Activated CD4-positive, CD25-positive, alpha-beta regulatory T cell (primary cell): ENCODE data around the gene NEUROD2.

Experiments used
- DNase-seq, 4 experiments: peaks; one replicate each; lab custom pipeline; 2025; lab: John Stamatoyannopoulos, UW

Gene NEUROD2

DNA sequence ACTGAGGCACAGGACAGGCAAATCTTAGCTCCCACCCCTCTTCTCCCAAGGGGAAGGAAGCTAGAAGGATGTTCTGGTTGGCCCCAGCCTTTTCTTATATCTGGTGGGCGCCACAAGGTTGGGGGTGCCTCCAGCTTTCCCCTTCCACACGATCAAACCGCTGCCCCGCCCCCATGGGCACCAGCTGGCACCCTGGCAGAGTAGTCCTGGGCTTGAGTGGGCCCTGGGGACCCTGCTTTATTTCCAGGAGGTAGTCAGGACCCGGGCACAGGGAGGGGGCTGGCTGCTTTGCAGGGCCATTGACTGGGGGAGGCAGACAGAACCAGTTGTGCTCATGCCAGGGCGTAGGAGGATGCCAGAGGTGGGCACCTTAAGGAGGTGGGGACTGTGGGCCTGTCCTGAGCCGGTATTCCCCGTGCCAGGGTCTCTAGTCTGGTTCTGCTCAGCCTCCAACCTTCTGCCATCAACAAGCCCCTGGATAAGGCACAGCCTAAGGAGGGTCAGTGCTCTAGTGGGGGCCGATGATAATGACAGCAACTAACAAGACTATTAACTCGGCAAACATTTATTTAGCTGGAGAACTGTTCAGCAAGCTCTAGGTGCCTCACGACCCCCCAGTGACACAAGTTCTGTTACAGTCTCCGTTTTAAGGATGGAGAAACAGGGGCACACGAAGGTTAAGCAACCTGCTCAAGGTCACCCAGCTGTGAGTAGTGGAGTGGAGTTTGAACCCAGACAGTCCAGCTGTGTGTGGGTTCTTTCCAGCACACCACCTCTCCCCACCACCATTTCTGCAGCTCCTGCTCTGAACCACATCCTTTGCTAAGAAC lies 11.5 kb upstream of the NEUROD2 start:
- DNase-seq = no peak

DNA sequence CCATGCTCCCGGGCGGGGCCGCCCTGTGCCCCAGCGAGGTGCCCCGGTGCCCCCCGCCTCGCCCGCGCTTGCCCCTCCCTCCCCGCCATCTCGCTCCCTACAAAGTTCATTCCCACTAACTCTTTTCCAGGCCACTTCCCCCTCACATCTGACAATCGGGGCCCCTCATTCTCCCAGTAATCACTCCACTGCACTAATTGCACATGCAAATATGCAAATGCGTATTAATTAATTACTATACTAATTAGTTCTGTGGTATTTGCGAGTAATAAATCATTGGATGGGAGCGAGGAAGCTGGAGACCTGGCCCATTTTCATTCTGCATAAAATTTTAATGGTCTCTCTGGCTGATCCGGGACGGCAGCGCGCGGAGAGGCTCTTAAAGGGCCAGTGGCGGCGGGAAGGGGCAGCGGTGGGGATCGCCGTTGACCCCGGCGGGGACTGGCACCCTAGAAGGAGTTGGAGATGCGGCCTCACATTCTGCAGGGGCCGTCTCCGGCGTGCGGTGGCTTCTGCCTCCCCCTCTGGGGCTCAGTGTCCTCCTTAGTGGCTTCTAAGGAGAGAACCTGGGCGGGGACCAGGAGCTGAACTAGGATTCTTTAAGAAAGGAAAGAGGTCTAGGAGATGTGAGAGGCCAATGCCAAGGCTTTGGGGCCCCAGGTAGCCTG lies 10.7 kb upstream of the NEUROD2 start:
- no peak for DNase-seq

DNA sequence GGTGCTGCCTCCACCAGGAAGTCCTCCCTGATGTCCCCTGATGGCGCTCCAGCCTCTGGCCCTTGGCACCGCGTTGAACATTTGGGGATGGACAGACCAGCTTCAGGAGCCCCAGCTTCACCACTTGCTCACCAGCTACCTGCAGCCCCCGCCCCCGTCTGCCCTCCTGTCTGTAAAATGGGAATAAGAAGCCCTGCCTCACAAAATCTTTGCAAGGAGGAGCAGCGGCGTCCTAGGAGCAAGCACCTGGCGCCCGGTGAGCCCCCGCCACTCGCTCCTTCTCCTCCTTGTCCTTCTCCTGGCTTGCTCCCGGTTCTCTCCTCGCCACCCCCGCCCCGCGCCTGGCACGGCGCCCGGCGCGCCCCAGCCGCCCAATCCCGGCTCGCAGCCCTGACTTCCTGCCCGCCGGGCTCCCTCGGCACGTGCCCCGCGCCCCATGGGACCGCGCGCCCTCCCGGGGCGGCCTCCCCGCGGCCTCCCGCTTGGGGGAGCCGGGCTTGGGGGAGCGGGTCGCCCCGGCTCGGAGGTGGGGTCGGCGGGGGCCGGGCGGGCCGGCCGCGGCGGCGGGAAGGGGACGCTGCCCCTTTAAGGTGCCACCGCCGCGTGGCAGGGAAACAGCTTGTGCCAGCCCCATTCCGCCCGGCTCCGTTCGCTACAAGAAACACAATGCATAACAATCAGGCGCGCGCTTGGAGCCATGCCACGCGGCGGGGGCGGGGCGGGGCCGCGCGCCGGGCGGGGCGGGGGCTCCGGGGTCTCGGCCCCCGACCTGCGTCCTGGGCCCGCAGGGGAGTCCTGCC lies 9.9 kb upstream of the NEUROD2 start:
- DNase-seq = peak in 3 of 4 experiments; percentile 34 to 52 (median 40)

DNA sequence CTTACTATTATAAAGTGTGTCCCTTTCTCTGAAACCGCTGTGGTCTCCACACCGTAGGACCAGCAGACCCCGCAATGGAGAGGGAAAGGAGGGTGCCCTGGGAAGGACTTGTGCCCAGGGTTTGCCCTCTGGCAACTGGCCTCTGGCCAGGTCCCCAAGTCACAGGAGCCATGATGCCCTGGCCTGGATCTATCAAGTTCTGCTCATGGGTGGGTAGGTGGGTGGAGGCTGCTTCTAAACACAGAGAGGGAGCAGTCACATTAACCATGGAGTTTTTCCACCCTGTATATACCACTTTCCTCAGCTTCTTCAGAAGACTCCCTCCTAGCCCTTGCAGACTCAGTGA lies 9.4 kb upstream of the NEUROD2 start:
- no peak for DNase-seq

DNA sequence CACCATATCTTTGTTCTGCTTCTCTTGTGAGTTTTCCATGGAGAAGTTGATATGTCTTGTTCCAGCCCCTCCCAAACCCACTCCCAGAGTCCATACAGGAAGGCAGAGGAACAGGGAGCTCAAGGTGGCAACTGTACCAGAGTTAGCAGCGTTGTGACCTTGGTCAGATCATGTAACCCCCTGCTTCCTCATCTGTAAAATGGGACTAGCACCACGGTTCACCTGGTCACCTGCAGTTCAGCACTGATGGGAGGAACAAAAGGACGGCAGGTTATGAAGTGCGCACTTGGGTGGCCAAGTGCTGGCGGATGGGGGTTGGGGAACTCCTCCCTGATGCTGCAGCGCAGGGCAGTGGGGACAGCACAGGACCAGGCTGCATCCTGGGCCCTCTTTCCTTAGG lies 7.7 kb upstream of the NEUROD2 start:
- DNase-seq = no peak

DNA sequence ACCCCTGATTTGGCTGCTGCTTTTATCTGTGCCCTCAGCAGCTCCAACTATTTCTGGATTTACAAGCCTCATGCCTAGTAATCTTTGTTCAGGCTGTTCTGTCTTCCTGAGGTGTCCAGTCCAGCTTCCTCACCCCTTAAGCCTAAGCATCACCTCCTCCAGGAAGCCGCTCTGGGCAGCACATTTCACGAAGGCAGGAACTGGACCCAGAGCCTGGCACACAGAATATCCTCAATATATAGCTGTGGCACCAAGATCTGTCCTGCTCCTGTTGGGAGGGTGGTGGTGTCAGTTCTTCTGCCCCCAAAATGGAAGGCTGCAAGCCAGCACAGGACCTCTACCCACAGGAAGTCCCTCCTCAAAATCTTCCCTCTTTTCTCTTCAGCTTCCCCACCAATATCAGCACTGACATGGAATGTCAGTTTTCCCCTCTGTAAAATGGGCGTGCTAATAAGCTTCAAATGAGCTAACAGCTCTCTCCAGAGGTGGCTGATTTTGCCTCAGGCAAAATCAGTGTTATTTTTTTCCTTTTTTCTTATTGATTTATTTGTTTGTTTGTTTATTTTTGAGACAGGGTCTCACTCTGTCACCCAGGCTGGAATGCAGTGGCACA lies 6.9 kb upstream of the NEUROD2 start:
- no peak for DNase-seq

DNA sequence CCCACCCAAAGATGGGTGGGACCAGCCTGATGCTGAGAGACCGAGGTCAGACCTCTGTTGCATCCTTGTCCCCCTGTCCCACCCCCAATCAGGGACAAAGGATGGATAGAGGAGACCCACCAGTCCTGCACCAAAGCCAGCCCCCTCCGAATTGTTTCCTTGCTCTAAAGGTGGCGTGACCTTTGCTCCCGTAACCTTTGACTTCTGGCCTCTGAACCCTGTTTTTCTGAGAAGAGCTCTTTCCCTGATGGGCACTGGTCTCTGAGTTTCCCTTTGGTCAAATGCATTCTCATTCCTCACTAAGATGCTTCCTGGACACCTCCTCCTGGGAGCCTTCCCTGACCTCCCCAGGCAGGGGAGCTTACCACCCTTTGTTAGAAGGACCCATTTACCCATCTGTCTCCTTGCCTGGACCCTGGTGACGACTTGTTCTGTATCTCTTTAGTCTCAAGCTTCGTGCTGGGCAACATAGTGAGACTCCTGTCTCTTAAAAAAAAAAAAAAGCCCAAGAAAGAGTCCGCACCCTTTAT lies 5.3 kb upstream of the NEUROD2 start:
- no peak for DNase-seq

DNA sequence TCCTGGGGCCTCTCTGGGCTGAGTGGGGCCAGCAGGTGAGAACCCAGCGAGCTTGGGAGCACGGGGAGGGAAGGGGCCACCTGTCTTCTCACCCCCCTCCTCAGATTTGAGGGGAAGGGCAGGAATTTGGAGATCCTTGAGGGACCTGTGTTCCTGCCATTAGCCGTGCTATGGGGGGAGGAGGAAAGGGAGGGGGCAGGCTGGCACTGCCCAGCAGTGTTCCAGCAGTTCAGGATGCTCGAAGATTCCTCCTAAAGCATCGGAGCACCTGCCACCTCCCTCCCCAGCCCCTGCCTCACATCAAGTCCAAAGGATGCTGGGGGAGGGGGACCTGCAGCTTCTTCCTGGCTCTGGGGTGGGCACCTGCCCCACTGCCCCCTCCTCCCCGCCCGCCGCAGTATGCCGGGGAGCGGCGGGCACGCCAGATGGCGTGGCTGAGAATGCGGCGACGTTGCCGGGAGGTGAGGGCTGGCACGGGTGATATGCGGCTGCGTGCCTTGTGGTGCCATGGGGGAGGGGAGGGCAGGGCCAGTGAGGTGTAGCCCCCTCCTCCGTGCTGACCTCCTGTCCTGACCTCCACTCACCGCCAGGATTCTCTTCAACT lies 4.7 kb upstream of the NEUROD2 start:
- DNase-seq = no peak

DNA sequence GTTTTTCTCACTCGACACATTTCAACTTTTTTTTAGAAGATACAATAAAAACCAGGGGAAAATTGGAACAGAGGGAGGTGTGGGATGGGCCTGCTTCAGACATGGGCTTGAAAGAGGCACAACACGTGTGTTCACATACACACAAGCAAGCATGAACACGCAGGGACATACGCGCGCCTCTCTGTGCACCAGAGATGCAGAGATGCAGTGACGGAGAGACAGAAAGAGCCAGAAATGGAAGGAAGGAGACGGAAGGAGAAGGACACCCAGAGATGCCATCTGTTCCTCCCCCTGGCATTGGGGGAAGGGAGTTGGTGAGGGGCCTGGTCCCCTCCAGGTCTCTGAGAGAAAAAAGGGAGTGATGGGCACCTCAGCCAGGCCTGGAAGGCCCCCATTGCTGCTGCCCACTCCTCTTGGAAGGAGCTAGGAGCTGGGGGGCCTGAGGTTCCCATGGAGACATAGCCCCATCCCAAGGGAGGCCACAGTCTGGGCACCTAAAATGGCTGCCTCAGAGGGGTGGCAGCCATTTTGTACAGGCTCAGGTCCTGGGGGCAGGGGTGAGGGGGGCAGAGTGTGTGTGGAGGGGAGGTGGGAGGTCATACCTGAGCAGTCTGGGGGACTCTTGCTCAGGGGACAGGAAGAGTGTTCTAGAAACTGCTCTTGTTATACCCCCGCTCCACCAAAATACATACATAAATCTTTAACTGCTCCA lies 3.8 kb upstream of the NEUROD2 start:
- no peak for DNase-seq

DNA sequence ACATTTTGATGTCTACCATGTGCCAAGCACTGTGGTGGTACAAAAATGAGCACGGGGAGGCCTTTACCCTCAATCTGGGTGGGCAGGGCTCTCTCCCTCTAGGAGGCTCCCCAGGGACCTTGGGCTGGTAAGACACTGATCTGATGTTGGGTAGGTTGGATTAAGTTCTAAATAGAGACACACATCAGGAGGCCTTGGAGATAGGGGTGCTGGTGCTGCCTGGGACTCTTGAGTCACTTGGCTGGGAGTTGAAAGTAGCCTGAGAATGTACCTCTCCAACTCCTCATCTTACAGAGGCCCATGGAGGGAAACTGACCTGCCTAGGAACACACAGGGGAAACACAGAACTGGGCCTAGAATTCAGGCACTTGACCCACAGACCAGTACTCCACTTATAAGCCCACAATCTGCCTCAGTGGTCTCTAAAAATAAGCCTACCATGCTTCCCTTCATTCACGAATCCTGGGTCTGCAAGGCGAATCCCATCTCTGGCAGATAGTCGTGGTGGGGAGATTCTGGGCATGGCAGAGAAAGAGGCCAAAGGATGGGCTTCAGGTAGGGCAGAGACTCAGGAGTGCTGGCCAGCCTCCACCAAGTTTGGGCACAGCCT lies 1.8 kb upstream of the NEUROD2 start:
- DNase-seq = no peak

DNA sequence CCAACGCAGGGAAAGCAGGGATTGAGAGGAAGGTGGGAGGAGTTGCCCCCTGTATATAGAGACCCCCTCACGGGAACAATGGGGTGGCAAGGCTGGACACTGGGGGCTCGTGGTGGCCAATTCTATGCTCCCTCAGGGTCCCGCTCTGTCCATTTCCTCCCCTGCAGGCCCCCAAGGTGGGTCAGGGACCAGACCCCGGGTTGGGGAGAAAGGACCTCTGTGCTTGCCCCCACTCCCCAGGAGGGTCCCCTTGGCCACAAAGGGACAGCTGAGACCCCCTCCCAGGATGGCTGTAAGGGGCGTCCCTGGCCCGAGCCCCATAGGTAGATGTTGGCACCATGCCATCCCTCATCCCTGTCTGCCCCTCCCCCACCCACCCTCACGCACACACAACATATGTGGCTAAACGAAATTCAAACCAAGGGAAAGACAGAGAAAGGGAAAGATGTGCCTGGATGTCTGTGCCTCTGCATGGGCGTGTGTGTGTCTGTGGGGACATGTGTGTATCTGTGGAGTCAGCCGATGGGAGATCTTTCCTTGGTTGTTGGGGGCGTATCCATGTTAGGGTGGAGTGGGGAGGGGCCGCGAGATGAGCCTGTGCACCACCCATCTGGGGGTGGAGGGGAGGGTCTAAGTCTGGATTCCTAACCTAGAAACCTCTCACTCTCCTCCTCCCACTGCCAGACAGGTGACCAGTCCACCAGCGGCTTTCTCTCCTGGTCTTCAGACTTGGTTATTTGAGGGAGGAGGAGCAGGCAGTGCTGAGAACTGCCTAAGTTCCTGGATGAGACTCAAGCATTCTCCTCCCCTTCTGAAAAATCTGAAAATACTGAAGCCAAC lies 642 bp upstream of the NEUROD2 start:
- no peak for DNase-seq

DNA sequence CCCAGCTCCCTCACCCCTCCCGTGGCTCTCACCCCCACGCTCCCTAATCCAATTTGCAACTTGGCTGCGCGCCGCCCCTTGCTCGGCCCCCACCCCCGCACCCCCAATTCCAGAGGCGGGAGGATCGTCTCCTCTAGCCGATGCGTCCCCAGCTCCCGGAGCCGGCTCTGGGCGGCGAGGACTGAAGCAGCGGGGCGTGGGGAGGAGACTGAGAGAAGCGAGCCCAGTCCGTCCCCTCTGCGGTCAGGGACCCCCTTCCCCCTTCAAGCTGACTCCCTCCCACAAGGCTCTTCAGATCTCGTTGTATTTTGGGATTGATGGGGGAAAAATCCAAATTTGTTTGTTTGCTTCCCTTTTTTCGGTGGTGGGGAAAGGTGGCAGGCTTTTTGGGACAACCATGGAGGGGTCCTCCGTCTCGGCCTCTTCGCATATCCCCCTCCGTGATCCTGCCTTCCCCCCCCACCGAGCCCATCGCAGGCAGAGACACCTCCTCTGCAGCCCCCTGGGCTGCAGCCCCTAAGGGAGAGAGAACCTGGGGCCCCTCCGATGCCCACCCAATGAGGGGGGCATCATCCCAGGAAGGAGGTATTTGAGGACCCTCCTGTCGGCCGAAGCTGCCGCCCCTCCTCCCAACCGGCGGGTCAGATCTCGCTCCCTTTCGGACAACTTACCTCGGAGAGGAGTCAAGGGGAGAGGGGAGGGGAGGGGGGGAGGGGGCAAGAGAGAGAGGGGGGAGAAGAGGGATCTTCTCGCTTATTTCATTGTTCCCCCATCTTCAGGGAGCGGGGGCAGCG lies 466 bp downstream of the NEUROD2 start:
- no peak for DNase-seq

DNA sequence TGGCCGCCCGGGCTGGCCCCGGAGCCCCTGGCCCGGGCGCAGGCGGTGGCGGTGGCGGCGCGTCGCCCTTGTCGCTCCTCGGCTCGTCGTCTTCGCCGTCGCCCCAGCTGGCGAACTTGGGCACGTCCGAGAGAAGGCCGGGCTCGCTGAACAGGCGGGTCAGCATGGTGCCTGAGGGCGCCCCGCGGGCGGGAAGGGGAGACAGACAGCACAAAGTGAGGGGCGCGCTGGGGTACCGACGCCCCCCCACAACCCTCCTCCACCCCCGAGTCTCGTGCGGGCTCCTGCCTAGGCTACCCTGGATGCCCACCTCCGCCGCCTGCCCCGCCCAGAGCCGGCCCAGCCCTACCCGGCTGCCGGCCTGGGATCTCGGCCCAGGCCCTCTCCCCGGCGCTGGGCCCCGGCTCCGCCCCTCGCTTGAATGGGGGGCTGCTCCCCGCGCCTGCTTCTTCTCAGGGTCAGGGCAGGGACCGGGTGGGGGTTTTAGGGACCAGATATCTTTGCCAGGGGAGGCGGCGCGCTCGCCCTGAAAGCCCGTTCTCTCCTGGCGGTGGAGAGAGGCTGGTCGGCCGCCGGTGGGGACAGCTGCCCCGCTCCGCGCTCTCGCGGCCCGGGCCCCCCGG lies 1.2 kb downstream of the NEUROD2 start:
- no peak for DNase-seq

DNA sequence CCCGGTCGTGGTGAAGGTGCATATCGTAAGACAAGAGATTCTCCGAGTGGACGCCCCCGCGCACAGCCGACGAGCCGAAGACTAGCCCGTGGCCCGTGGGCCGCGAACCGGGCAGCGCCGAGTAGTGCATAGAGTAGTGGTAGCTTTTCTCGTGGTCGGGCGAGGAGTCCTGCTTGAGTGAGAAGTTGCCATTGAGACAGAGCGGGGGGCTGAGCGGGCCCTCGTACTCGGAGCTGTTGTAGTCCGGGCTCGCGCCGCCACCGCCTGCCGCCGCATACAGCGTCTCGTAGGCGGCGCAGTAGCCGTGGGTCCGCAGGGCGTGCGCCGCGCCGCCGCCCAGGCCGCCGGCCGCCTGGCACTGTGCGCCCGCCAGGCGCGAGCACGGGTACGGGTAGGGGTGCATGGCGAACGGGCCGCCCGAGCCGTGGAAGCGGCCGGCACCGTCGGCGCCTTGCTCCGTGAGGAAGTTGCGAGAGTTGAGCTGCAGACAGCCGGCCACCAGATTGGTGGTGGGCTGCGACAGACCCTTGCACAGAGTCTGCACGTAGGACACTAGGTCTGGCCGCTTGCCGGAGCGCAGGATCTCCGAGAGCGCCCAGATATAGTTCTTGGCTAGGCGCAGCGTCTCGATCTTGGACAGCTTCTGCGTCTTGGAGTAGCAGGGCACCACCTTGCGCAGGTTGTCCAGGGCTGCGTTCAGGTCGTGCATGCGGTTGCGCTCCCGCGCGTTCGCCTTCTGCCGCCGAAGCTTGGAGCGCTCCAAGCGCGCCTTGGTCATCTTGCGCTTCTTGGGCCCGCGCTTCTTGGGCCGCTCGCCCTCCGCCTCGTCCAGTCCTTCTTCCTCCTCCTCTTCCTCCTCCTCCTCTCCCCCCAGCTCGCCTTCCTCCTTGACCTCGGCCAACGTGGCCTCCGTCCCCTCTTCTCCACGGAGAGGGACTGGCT lies 2.0 kb downstream of the NEUROD2 start:
- no peak for DNase-seq

DNA sequence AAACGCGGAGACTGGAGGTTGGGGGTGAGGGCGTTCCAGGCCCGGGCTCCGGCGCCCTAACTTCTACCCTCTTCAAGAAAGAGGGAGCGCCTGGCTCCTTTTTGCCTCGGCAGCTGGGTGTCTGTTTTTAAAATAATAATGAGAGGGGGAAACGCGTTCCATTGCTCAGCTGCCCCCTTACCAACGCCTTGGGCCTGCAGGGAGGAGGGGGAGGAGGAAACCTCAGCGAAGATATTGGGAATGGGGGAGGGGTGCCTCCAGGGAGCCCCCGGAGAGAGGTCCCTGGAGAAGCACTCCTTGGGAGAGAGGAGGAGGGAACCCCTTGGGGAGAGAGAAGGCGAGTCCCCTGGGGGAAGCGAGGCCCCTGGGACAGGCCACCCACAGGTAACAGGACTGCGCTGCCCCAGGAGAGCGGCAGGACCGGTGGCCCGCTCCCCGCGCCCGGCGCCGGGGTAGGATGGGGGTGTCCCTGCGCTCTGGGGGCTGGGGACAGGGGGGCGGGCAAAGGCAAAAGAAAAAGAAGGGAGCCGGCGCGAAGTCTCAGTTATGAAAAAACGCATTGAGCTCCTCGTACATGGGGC lies 2.7 kb downstream of the NEUROD2 start:
- DNase-seq = no peak

DNA sequence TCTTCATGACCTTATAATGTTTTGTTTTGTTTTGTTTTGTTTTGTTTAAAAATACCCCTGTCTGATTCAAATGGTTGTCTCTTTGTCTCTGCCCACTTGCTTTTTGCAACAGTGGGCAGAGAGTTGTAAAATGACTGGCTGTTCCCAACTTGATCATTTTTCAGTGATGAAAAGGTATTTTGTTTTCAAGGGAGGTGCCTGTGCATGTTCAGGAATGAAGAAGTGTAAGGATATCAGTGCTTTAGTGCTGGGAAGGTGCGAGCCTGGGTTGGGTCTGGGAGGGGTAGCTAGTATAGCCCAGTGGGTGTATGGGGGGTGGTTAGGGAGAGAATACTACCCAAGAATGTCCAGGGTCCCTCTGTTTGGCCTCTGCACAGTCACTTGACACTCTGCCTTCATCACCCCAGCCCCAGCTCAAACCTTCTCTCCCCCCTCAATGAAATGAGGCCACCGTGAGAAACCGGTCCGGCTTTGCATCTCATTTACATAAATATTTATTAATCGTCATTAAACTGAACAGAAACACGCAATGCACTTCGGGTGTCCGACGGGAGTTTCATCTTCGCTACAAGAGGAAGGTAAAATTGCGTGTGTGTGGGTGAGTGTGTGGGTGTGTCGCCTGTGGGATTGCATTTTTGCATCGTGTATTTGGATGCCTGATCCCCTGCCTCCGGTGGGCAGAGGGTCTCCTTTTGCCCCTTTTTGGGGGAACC lies 4.3 kb downstream of the NEUROD2 start:
- no peak for DNase-seq
